Measurements from ENCODE around the gene ITPKC. TPM values are rescaled to one million over a fixed set of nuclear protein-coding genes. Genes with fewer than 3 reads are reported as not detected.

Gene ITPKC
- total and polyA plus RNA-seq, 11 donors: 6.9 to 27.3 (median 9.1) TPM

GRCh38 chr19:40721140-40721486 lies 4.2 kb downstream of the ITPKC start:
- Histone ChIP-seq H3K27ac (peak overlapping the region; percentile 70 to 99 (median 97)), H3K4me1 (peaks cover 6 to 64% (median 45%) of the 10 kb centered on the region in 12 donors), H3K36me3 (peaks cover 4 to 35% (median 26%) of the 10 kb centered on the region in 9 donors), H3K9me3 (no peaks in the 10 kb centered on the region), H3K27me3 (no peaks in the 10 kb centered on the region), H3K4me3 (peak overlapping the region in 9 of 12 donors; percentile 13 to 98 (median 84))
- intact Hi-C loops (cut with DNase I): no loop called here
- TF ChIP-seq CTCF (IDR thresholded peaks at IDR 0.05): no peak
- no peak for TF ChIP-seq POLR2A (IDR thresholded peaks at IDR 0.05)
- DNase-seq: peak in 1 of 5 donors; percentile 33
- ATAC-seq: no peak
- WGBS, 4 donors: 85 to 95% (median 90%) methylated on average over 6 of the region's 6 CpGs

GRCh38 chr19:40721936-40722661 lies 5.2 kb downstream of the ITPKC start:
- 55 to 67% (median 64%) methylated on average over 9 of the region's 9 CpGs for WGBS, 4 donors
- Histone ChIP-seq H3K36me3 (peaks cover 4 to 42% (median 36%) of the 10 kb centered on the region in 9 donors), H3K4me1 (peaks cover 6 to 61% (median 42%) of the 10 kb centered on the region in 12 donors), H3K4me3 (peak overlapping the region in 4 of 12 donors; percentile 4 to 17 (median 14)), H3K9me3 (no peaks in the 10 kb centered on the region), H3K27ac (peak overlapping the region in 10 of 12 donors; percentile 1 to 99 (median 40)), H3K27me3 (no peaks in the 10 kb centered on the region)
- ATAC-seq: no peak
- TF ChIP-seq CTCF (IDR thresholded peaks at IDR 0.05): no peak
- peak in 1 of 5 donors; percentile 24 for DNase-seq
- intact Hi-C loops (cut with DNase I): no loop called here

GRCh38 chr19:40723661-40724254 lies 6.8 kb downstream of the ITPKC start:
- no peak for TF ChIP-seq CTCF (IDR thresholded peaks at IDR 0.05)
- no peak for TF ChIP-seq POLR2A (IDR thresholded peaks at IDR 0.05)
- ATAC-seq (no peak), DNase-seq (no peak)
- H3K27ac ChIP-seq: no peak overlapping the region
- H3K27me3 ChIP-seq: no peaks in the 10 kb centered on the region
- intact Hi-C loops (cut with DNase I): no loop called here
- peaks cover 0 to 3% (median 0%) of the 10 kb centered on the region in 12 donors for H3K9me3 ChIP-seq
- peaks cover 6 to 48% (median 36%) of the 10 kb centered on the region in 12 donors for H3K4me1 ChIP-seq
- 96 to 100% (median 97%) methylated on average over 5 of the region's 5 CpGs for WGBS, 4 donors
- H3K4me3 ChIP-seq: no peak overlapping the region
- peaks cover 4 to 59% (median 52%) of the 10 kb centered on the region in 9 donors for H3K36me3 ChIP-seq

- Histone ChIP-seq H3K27ac (no peak overlapping the region), H3K4me3 (no peak overlapping the region), H3K36me3 (peaks cover 4 to 64% (median 57%) of the 10 kb centered on the region in 9 donors), H3K27me3 (no peaks in the 10 kb centered on the region), H3K9me3 (peaks cover 0 to 3% (median 0%) of the 10 kb centered on the region in 12 donors), H3K4me1 (peaks cover 6 to 42% (median 31%) of the 10 kb centered on the region in 12 donors)
- intact Hi-C loops (cut with DNase I): no loop called here
- WGBS, 4 donors: 95 to 98% (median 96%) methylated on average over 4 of the region's 4 CpGs
- DNase-seq (peak in 1 of 5 donors; percentile 32), ATAC-seq (no peak)
- TF ChIP-seq CTCF (IDR thresholded peaks at IDR 0.05): no peak
- no peak for TF ChIP-seq POLR2A (IDR thresholded peaks at IDR 0.05)
Measured at GRCh38 chr19:40724315-40724714, 7.4 kb downstream of the ITPKC start.
